ENCODE results near the gene PLCB3. TPM values are rescaled to one million over a fixed set of nuclear protein-coding genes. Genes with fewer than 3 reads are reported as not detected.

Gene PLCB3
- total and polyA plus RNA-seq, 2 experiments from 2014 or later, result 28.1 to 103 TPM

- Histone ChIP-seq H3K79me2 (replicated peaks; ENCODE audit: insufficient read depth) (no peaks in the 10 kb centered on the region), H3K27ac (ENCODE audit: low read depth) (no peak overlapping the region), H3K36me3 (ENCODE audit: insufficient read depth) (peaks cover 11% of the 10 kb centered on the region), H3K27me3 (ENCODE audit: insufficient read depth) (no peaks in the 10 kb centered on the region), H3K4me2 (no peak overlapping the region), H4K20me1 (replicated peaks; ENCODE audit: insufficient read depth) (0 out of 2 replicates have a peak, but pooled peaks cover 4% of the 10 kb centered on the region), H2AFZ (no peak overlapping the region), H3F3A (replicated peaks; ENCODE audit: low read depth) (0 out of 2 replicates have a peak, but pooled peaks cover 4% of the 10 kb centered on the region), H3K9me2 (ENCODE audit: insufficient read depth) (no peaks in the 10 kb centered on the region), H3K4me3 (no peak overlapping the region), H3K4me1 (ENCODE audit: insufficient read depth) (no peaks in the 10 kb centered on the region)
- Mint-ChIP-seq H3K9me3 (no peaks in the 10 kb centered on the region), H3K27me3 (ENCODE audit: insufficient read depth, low read depth, poor library complexity) (peaks cover 11% of the 10 kb centered on the region), H3K27ac (no peak overlapping the region), H3K36me3 (ENCODE audit: low read depth) (peaks cover 64% of the 10 kb centered on the region), H3K4me3 (no peak overlapping the region), H3K4me1 (peaks cover 7% of the 10 kb centered on the region; the same call in 2 of the 3 replicates)
- ATAC-seq (no peak), DNase-seq (ENCODE audit: low spot score) (no peak)
- TF ChIP-seq JUNB (IDR thresholded peaks at IDR 0.05; ENCODE audit: unreplicated experiment) (no peak), CTCF (conservative IDR thresholded peaks at IDR 0.05; ENCODE audit: low read depth in 2 of 2) (no peak), REST (IDR thresholded peaks at IDR 0.05; ENCODE audit: unreplicated experiment) (no peak), CREB1 (CRISPR knock-in tag; IDR thresholded peaks at IDR 0.05; ENCODE audit: low read depth) (no peak), ZNF114 (CRISPR knock-in tag; IDR thresholded peaks at IDR 0.05) (no peak), EZH2 (IDR thresholded peaks at IDR 0.05; ENCODE audit: low read depth, unreplicated experiment) (no peak), ZNF331 (CRISPR knock-in tag; IDR thresholded peaks at IDR 0.05; ENCODE audit: low read depth) (no peak), POLR2AphosphoS5 (IDR thresholded peaks at IDR 0.05; ENCODE audit: low read depth) (no peak), NANOG (IDR thresholded peaks at IDR 0.05; ENCODE audit: borderline replicate concordance) (no peak)
These were observed 8.9 kb downstream of the PLCB3 start for GRCh38 chr11:64260147-64260708.

GRCh38 chr11:64261556-64262080, 10.3 kb downstream of the PLCB3 start:
- H3K4me3 ChIP-seq, result no peak overlapping the region
- H3K4me3 Mint-ChIP-seq, result no peak overlapping the region
- peaks cover 8% of the 10 kb centered on the region for H3K36me3 ChIP-seq (ENCODE audit: insufficient read depth)
- no peak for TF ChIP-seq REST (IDR thresholded peaks at IDR 0.05; ENCODE audit: unreplicated experiment)
- no peak for TF ChIP-seq STAT1 (IDR thresholded peaks at IDR 0.05; ENCODE audit: unreplicated experiment)
- no peak for TF ChIP-seq CREB1 (CRISPR knock-in tag; IDR thresholded peaks at IDR 0.05; ENCODE audit: low read depth)
- no peak for TF ChIP-seq EZH2 (IDR thresholded peaks at IDR 0.05; ENCODE audit: low read depth, unreplicated experiment)
- TF ChIP-seq POLR2AphosphoS5 (IDR thresholded peaks at IDR 0.05; ENCODE audit: low read depth), result no peak
- TF ChIP-seq NANOG (IDR thresholded peaks at IDR 0.05; ENCODE audit: borderline replicate concordance), result no peak
- TF ChIP-seq EZH2phosphoT487 (IDR thresholded peaks at IDR 0.05; ENCODE audit: unreplicated experiment), result no peak
- no peak for TF ChIP-seq ZNF114 (CRISPR knock-in tag; IDR thresholded peaks at IDR 0.05)

More at GRCh38 chr11:64261556-64262080, 10.3 kb downstream of the PLCB3 start:
- H3K27ac ChIP-seq (ENCODE audit: low read depth), result no peak overlapping the region
- no peaks in the 10 kb centered on the region for H3K4me1 ChIP-seq (ENCODE audit: insufficient read depth)
- peaks cover 7% of the 10 kb centered on the region; the same call in 2 of the 3 replicates for H3K4me1 Mint-ChIP-seq
- ATAC-seq (no peak), DNase-seq (ENCODE audit: low spot score) (no peak)
- H3K27me3 ChIP-seq (ENCODE audit: insufficient read depth), result no peaks in the 10 kb centered on the region
- H3K27ac Mint-ChIP-seq, result no peak overlapping the region
- no peak overlapping the region for H2AFZ ChIP-seq
- no peaks in the 10 kb centered on the region for H3K9me3 Mint-ChIP-seq
- H3K27me3 Mint-ChIP-seq (ENCODE audit: insufficient read depth, low read depth, poor library complexity), result peaks cover 14% of the 10 kb centered on the region
- peaks cover 74% of the 10 kb centered on the region for H3K36me3 Mint-ChIP-seq (ENCODE audit: low read depth)
- H3K9me2 ChIP-seq (ENCODE audit: insufficient read depth), result no peaks in the 10 kb centered on the region
- H4K20me1 ChIP-seq (replicated peaks; ENCODE audit: insufficient read depth), result 0 out of 2 replicates have a peak, but pooled peaks cover 4% of the 10 kb centered on the region
- H3K4me2 ChIP-seq, result no peak overlapping the region
- H3F3A ChIP-seq (replicated peaks; ENCODE audit: low read depth), result 0 out of 2 replicates have a peak, but pooled peaks cover 4% of the 10 kb centered on the region
- no peaks in the 10 kb centered on the region for H3K79me2 ChIP-seq (replicated peaks; ENCODE audit: insufficient read depth)
